ENCODE results near the gene CACHD1.
A peak's percentile ranks its signal among the peaks of the same experiment; 100 is the strongest.

CACHD1 gene

DNA sequence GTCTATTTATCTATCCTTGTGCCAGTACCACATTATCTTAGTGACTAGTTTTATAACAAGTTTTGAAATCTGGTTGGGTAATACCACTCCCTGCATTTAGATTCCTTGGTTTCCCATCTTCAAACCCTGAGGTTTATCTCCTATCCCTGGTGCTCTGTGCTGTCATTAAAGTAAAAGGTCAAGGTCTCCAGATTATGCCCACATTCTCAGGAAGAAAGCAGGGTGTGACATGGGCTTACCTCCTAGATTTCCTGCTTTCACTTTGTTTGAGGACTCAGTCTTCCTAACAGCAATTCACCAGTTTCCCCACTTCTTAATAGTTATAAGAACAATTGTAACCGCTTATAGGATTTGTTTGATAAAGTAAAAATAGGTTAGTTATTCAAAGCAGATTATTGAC, 86.0 kb downstream of the CACHD1 start:
- no peak for DNase-seq

GRCh38 chr1:64561993-64562392, 92.1 kb downstream of the CACHD1 start:
- no peak for DNase-seq

DNA sequence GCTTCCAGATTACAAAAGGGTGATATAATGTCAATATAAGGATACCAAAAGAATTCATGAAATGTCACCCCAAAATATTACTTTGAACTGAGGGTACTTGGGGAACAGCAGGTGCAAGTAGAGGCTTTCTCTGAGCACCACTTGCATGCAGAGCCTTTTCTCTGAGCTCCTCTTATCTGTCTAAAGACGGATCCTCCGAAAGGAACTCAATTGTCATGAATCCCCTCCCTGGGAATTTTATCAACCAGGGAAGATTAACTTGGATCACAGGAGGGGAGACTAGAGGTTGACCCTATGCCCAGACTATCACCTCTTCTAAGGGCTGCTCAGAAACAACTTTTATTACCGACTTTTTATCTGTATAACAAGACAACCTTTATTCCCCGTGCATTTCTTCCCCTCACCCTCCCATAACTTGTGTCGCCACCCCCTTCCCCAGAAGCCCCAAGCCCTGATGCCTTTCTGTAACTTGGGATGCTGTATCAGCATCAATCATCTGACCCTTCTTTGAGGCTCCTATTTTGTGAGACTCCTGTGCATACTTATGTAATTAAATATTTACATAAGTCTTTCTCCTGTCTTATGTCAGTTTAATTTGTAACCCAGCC, 94.1 kb downstream of the CACHD1 start:
- DNase-seq = no peak

DNA sequence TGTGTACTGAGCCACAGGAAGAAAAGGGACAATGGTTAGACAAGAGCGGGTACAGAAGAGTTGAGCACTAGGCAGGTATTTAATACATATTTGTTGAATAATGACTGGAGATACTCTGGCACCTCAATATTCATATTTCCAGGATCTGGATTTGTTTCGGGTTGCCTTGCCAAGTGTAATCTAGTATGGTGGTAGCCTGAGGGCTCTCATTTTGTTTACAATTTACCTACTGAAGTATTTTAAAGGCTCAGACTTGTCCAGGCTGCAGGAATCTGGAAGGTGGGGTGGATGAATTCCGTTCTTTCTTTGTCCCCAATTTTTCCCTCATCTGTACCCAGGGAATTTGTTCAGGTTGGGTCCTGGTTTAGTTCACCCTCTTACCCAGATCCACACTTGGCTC, 95.0 kb downstream of the CACHD1 start:
- no peak for DNase-seq

DNA sequence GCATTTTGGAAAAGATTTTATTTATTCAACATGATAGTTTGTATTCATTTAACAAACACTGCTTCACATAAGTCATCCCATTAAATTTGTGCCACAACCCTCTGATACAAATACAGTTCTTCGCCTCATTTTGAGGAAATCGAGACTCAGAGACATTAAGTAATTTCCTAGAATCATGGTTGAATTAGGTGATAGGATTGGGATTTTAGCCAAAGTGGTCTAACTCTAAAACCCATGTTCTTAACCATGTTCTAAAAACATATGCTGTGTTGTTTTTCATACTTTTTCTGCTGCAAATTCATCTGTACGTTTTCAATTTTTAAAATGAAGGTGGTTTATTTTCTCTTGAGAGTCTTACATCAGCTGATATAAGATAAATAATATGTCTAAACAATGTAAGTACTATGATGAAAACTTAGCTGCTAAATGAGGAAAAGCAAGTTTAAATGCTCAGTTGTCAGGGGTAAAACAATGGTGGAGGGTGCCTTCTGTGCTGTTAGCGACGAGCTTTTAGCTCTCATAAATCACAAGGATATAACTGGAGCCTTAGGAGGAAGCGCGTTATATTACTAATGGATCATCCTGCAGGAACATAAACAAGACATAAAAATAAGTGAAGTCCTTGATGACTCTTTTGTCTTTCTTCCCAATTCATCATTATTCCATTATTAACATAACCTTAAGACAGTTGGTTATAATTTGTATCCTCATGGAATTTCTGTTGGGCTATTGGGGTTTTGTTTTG, 97.7 kb downstream of the CACHD1 start:
- DNase-seq = no peak

GRCh38 chr1:64568171-64568450, 98.2 kb downstream of the CACHD1 start:
- DNase-seq = no peak

- no peak for DNase-seq
These were observed 99.5 kb downstream of the CACHD1 start for GRCh38 chr1:64569411-64569810.

GRCh38 chr1:64570267-64570855, 100.4 kb downstream of the CACHD1 start:
- no peak for DNase-seq

DNA sequence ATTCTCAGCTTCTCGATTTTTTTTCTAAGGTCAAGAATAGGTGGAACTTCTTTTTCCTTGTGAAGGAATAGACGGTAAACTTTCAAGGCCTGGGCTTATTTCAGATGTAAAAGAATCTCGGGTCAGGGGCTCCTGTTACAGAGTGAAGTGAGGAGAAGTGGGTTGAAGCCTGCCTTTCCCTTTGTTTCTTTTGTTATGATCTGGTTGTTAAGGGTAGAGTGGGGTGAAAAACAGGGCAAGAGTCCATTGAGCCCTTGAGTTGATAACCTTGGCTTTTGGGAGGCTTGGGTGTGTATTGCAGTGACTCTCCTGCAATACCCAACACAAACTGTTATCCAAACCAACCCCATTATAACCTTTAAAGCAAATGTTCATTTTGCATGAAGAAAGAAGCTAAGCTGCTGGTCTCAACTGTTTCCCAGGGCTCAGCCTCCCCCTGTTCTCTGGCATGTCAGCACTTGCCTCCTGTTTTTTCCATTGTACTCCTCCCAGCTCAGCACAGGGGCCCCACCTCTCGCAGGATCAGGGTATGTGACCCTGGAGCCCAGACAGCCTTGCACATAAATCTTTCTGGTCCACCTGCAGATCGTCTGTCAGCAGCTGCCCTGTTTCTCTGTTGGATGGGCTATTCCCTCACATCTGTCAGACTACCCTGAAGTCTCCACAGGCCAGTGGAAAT, 102.4 kb downstream of the CACHD1 start:
- no peak for DNase-seq

DNA sequence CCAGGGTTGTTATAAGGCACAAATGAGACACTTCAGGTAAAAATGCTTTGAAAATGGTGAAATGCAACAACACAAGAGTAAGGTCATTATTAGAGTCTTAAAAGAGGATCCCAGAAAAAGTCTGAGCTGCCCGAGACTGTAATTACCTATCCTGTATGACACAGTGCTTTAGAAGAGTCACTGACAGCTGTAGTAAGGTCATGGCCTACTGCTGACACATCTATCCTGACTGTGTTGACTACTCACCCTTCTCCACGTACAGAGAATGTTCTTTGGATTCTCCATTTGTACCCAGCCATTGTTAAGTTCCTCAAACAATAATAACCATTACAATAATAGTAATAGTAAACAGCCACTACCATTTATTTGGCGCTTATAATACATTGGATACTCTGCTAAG, 104.4 kb downstream of the CACHD1 start:
- no peak for DNase-seq

GRCh38 chr1:64575881-64576676, 106.2 kb downstream of the CACHD1 start:
- no peak for DNase-seq

GRCh38 chr1:64578270-64578973, 108.5 kb downstream of the CACHD1 start:
- DNase-seq = no peak

- peak; percentile 29 for DNase-seq
These were observed 109.8 kb downstream of the CACHD1 start for GRCh38 chr1:64579767-64580166.

GRCh38 chr1:64581135-64581842, 111.4 kb downstream of the CACHD1 start:
- no peak for DNase-seq

GRCh38 chr1:64581843-64582185, 111.9 kb downstream of the CACHD1 start:
- no peak for DNase-seq

DNA sequence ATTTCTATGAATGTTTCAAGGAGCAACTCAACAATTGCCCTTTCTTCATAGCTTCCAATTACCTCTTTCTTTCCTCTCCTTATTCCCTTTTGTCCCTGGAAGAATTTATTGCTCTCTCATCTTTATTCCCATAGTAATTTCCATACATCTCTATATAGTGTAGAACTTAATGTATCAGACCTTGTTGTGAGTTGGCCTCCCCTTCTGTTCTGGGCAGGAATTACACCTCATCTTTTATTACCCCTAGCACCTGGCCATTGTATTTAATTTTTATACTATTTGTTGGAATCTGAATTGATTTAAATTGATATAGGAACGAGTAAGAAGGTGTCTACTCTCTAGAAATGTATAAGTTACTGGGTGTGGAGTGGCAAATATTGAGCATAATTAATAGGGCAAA, 114.5 kb downstream of the CACHD1 start:
- DNase-seq = no peak

DNA sequence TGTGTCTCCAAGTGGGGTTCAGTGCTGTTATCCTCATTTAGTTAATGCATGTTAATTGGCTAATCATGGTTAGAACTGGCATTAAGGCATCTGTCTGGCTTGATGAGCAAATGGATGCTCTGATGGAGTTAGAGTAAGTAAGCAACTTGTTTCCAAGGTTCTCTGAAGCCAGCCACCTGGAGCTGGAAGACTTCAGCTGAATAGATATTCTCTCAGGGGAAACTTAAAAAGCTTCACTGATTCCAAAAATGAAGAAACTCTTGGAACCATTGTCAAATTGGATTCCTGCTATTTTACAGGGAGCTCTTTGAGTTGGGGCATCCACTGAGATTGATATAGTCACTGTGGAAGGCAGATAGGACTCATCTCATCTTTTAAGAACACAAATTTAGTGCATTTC, 118.9 kb downstream of the CACHD1 start:
- no peak for DNase-seq

GRCh38 chr1:64590316-64590715, 120.4 kb downstream of the CACHD1 start:
- DNase-seq = no peak

DNA sequence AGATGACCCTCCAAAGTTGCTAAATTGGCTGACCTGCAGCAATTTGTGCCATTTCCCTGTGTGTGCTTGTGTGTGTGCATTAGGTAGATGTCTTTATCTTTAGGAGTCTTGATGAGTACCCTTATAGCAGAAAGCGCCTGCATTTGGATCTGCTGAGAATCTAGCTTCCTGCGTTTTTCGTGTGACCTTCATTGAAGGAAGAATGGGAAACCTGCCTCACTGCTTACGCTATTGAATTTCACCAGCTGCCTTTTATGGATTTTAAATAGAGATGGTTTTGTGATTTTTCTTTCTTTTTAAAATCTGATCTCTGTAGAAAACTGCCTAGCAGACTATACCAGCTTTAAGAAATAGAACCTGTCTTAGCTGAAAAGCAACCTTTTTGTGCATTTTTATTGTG, 124.5 kb downstream of the CACHD1 start:
- DNase-seq = no peak

GRCh38 chr1:64595871-64596515, 126.1 kb downstream of the CACHD1 start:
- DNase-seq = no peak

DNA sequence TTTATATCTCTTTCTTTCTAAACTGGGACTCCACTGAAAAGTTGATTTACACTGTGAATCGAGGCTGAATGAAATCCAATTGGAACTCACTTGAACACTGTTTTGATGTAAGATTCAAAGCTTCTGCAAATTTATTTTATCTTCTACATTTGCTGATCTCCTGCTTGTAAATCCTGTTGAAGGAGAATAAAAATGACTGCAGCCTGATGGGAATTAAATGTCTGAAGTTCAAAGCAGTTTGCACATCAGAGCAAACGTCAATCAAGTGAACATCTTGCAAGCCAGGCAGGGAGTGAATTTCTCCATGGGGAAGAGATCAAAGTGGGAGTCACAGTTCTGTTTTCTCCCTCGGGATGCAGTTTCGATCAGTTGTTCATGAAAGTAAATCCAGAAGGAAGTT, 127.2 kb downstream of the CACHD1 start:
- no peak for DNase-seq

Measured in OCI-M1 (cell line).